ENCODE measurements around the gene DCAF5. TPM values are rescaled to one million over a fixed set of nuclear protein-coding genes. Genes with fewer than 3 reads are reported as not detected.

DCAF5 gene
- total and polyA plus RNA-seq, 2 of the 13 experiments (the other 11 are each of a cell fraction or from before 2014, with no cell fraction given), result 13.4 to 31.6 TPM

DNA sequence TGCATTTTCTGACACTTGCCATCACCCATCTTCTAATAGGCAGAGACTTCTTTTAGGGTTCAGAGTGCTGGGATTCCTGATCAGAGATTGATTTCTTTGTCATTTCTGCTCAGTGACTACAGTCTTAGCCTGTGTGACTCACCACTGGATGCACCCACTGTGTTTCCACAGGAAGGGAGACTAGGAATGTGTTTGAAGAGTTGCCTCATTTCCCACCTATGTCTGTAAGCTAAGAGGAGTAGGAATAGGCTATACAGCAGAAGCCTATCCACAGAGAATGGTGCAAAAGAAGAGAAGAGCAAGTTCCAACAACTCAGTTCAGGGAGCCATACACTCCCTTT lies 113.7 kb downstream of the DCAF5 start (continued):
- TF ChIP-seq ZNF883 (CRISPR knock-in tag; IDR thresholded peaks at IDR 0.05; ENCODE audit: not compliant biosample characterization), result no peak
- TF ChIP-seq HIVEP1 (CRISPR knock-in tag; IDR thresholded peaks at IDR 0.05), result no peak
- no peak for TF ChIP-seq PRPF4 (IDR thresholded peaks at IDR 0.05; ENCODE audit: low read depth, low read length, poor library complexity, severe bottlenecking)
- TF ChIP-seq, protein P1, sequence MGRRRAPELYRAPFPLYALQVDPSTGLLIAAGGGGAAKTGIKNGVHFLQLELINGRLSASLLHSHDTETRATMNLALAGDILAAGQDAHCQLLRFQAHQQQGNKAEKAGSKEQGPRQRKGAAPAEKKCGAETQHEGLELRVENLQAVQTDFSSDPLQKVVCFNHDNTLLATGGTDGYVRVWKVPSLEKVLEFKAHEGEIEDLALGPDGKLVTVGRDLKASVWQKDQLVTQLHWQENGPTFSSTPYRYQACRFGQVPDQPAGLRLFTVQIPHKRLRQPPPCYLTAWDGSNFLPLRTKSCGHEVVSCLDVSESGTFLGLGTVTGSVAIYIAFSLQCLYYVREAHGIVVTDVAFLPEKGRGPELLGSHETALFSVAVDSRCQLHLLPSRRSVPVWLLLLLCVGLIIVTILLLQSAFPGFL (CRISPR knock-in tag; IDR thresholded peaks at IDR 0.05), result no peak
- TF ChIP-seq FOSL2 (CRISPR knock-in tag; IDR thresholded peaks at IDR 0.05), result peak; percentile 90
- TF ChIP-seq ZNF121 (CRISPR knock-in tag; IDR thresholded peaks at IDR 0.05), result no peak
- TF ChIP-seq ZNF382 (CRISPR knock-in tag; IDR thresholded peaks at IDR 0.05; ENCODE audit: borderline replicate concordance), result no peak
- TF ChIP-seq DR1 (CRISPR knock-in tag; IDR thresholded peaks at IDR 0.05), result no peak
- no peak for TF ChIP-seq ZNF350 (CRISPR knock-in tag; IDR thresholded peaks at IDR 0.05; ENCODE audit: borderline replicate concordance, low read depth)
- TF ChIP-seq ZNF543 (CRISPR knock-in tag; IDR thresholded peaks at IDR 0.05), result no peak
- TF ChIP-seq, protein P2, sequence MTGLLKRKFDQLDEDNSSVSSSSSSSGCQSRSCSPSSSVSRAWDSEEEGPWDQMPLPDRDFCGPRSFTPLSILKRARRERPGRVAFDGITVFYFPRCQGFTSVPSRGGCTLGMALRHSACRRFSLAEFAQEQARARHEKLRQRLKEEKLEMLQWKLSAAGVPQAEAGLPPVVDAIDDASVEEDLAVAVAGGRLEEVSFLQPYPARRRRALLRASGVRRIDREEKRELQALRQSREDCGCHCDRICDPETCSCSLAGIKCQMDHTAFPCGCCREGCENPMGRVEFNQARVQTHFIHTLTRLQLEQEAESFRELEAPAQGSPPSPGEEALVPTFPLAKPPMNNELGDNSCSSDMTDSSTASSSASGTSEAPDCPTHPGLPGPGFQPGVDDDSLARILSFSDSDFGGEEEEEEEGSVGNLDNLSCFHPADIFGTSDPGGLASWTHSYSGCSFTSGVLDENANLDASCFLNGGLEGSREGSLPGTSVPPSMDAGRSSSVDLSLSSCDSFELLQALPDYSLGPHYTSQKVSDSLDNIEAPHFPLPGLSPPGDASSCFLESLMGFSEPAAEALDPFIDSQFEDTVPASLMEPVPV (CRISPR knock-in tag; IDR thresholded peaks at IDR 0.05), result no peak
- 0 out of 4 replicates have a peak, but pooled peaks of 1 of the 2 experiments have one; percentile 9 for TF ChIP-seq EP300 (IDR thresholded peaks at IDR 0.05; ENCODE audit: low read depth in 2 of 2, low read length in 2 of 2)
- TF ChIP-seq EP300 (CRISPR knock-in tag; IDR thresholded peaks at IDR 0.05; ENCODE audit: borderline replicate concordance), result no peak; the same call in 1 of the 2 replicates
- TF ChIP-seq JUND (CRISPR knock-in tag; IDR thresholded peaks at IDR 0.05), result no peak
- TF ChIP-seq, protein P3, sequence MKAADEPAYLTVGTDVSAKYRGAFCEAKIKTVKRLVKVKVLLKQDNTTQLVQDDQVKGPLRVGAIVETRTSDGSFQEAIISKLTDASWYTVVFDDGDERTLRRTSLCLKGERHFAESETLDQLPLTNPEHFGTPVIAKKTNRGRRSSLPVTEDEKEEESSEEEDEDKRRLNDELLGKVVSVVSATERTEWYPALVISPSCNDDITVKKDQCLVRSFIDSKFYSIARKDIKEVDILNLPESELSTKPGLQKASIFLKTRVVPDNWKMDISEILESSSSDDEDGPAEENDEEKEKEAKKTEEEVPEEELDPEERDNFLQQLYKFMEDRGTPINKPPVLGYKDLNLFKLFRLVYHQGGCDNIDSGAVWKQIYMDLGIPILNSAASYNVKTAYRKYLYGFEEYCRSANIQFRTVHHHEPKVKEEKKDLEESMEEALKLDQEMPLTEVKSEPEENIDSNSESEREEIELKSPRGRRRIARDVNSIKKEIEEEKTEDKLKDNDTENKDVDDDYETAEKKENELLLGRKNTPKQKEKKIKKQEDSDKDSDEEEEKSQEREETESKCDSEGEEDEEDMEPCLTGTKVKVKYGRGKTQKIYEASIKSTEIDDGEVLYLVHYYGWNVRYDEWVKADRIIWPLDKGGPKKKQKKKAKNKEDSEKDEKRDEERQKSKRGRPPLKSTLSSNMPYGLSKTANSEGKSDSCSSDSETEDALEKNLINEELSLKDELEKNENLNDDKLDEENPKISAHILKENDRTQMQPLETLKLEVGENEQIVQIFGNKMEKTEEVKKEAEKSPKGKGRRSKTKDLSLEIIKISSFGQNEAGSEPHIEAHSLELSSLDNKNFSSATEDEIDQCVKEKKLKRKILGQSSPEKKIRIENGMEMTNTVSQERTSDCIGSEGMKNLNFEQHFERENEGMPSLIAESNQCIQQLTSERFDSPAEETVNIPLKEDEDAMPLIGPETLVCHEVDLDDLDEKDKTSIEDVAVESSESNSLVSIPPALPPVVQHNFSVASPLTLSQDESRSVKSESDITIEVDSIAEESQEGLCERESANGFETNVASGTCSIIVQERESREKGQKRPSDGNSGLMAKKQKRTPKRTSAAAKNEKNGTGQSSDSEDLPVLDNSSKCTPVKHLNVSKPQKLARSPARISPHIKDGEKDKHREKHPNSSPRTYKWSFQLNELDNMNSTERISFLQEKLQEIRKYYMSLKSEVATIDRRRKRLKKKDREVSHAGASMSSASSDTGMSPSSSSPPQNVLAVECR (CRISPR knock-in tag; IDR thresholded peaks at IDR 0.05; ENCODE audit: borderline replicate concordance), result no peak
- no peak for TF ChIP-seq ZNF235 (CRISPR knock-in tag; IDR thresholded peaks at IDR 0.05; ENCODE audit: borderline replicate concordance)
- peak; percentile 63 for TF ChIP-seq TEAD3 (CRISPR knock-in tag; optimal IDR thresholded peaks at IDR 0.05; ENCODE audit: borderline replicate concordance)
- peak; percentile 79 for TF ChIP-seq CEBPB (IDR thresholded peaks at IDR 0.05; ENCODE audit: borderline replicate concordance, low read depth, low read length)
- TF ChIP-seq ZSCAN12 (CRISPR knock-in tag; IDR thresholded peaks at IDR 0.05), result no peak
- TF ChIP-seq ZMYM3 (CRISPR knock-in tag; IDR thresholded peaks at IDR 0.05), result no peak
- no peak for TF ChIP-seq CC2D1A (CRISPR knock-in tag; IDR thresholded peaks at IDR 0.05)
- TF ChIP-seq ATF7-NPFF (CRISPR knock-in tag; IDR thresholded peaks at IDR 0.05; ENCODE audit: low read depth), result no peak
- TF ChIP-seq, protein P4, sequence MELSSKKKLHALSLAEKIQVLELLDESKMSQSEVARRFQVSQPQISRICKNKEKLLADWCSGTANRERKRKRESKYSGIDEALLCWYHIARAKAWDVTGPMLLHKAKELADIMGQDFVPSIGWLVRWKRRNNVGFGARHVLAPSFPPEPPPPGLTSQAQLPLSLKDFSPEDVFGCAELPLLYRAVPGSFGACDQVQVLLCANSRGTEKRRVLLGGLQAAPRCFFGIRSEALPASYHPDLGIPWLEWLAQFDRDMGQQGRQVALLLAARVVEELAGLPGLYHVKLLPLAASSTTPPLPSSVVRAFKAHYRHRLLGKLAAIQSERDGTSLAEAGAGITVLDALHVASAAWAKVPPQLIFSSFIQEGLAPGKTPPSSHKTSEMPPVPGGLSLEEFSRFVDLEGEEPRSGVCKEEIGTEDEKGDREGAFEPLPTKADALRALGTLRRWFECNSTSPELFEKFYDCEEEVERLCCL (CRISPR knock-in tag; IDR thresholded peaks at IDR 0.05; ENCODE audit: borderline replicate concordance), result no peak
- TF ChIP-seq SAP130 (CRISPR knock-in tag; IDR thresholded peaks at IDR 0.05; ENCODE audit: low read depth), result peak; percentile 39

All from HepG2 (cell line).